HL-60 (cell line): ENCODE data around the gene RNF151.

Experiments
- DNase-seq, 2 experiments: peaks; one replicate each; pipeline ENCODE4 v3.0.0-alpha.2; 2010 to 2020; ENCODE audit warnings: low read depth in 1 of 2, low spot score in 1 of 2
- H3K27ac ChIP-seq: fragments of 250-450 bp; sonication (Bioruptor Pico); replicated peaks from 2 replicates; pipeline ENCODE4 v1.5.1; 2020; ENCODE audit warnings: mild to moderate bottlenecking, moderate library complexity
- H3K27me3 ChIP-seq: fragments of 250-450 bp; sonication (Bioruptor Pico); 2 replicates; pipeline ENCODE4 v1.5.1; 2021; ENCODE audit warnings: mild to moderate bottlenecking, moderate library complexity; ENCODE audit not compliant: insufficient read depth, poor library complexity, severe bottlenecking
- H3K4me3 ChIP-seq: replicated peaks from 2 replicates; pipeline ENCODE4 v1.5.1; 2011; ENCODE audit warnings: mild to moderate bottlenecking, control low read depth, low read length; ENCODE audit not compliant: insufficient read depth
- CTCF ChIP-seq: IDR thresholded peaks from one replicate; pipeline ENCODE4 v1.5.1; 2011; ENCODE audit warnings: low read length, control low read depth, inconsistent platforms; ENCODE audit not compliant: insufficient read depth
- GABPA ChIP-seq: IDR thresholded peaks from 2 replicates; pipeline ENCODE4 v1.6.1; 2012; ENCODE audit warnings: low read depth
- POLR2AphosphoS5 ChIP-seq: IDR thresholded peaks from 2 replicates; pipeline ENCODE4 v1.6.1; 2012; ENCODE audit warnings: low read depth
- SPI1 ChIP-seq: IDR thresholded peaks from 2 replicates; pipeline ENCODE4 v1.6.1; 2012; ENCODE audit warnings: low read depth, mild to moderate bottlenecking, borderline replicate concordance
- TF ChIP-seq, protein P1 (sequence below): IDR thresholded peaks from 2 replicates; pipeline ENCODE4 v1.6.1; 2012; ENCODE audit warnings: low read depth; ENCODE audit not compliant: insufficient replicate concordance

RNF151 gene

DNA sequence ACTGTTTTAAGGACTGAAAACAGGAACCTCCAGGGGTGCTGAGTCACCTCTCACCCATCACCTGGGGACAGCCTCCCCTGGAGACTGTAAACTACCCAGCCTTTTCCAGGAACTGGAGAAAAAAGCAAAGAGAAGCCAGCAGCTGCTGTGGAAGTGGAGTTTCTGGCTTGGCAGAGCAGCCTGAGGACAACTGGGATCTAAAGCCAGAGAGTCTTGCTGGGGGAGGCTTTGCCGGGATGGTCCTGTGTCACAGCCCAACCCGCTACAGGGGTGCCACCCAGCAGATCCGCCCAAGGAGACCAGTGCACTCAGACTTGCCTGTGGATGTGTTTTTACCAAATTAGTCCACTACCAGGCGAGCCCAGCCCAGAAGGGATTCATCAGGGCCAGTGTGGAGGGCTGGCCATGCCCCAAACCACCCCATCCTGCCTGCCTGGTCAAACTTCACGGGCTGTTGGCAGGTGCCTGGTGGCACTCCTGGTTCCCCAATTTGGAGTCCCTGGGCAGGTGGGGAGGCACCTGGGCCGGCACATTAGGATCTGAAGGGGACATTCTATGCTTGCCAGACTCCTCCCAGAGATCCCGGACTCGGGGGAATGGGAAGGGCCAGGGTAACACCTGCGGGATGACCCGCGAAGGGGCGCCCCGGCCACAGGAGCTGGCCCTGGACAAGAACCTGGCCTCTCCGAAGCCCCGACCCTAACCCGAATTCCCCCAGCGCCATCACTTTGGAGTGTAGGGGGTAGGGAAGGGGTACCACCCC lies 24.4 kb upstream of the RNF151 start:
- TF ChIP-seq CTCF (no peak), GABPA (no peak), POLR2AphosphoS5 (peak; percentile 54; the same call in 1 of the 2 replicates), SPI1 (peak; percentile 77)
- TF ChIP-seq, protein P1, sequence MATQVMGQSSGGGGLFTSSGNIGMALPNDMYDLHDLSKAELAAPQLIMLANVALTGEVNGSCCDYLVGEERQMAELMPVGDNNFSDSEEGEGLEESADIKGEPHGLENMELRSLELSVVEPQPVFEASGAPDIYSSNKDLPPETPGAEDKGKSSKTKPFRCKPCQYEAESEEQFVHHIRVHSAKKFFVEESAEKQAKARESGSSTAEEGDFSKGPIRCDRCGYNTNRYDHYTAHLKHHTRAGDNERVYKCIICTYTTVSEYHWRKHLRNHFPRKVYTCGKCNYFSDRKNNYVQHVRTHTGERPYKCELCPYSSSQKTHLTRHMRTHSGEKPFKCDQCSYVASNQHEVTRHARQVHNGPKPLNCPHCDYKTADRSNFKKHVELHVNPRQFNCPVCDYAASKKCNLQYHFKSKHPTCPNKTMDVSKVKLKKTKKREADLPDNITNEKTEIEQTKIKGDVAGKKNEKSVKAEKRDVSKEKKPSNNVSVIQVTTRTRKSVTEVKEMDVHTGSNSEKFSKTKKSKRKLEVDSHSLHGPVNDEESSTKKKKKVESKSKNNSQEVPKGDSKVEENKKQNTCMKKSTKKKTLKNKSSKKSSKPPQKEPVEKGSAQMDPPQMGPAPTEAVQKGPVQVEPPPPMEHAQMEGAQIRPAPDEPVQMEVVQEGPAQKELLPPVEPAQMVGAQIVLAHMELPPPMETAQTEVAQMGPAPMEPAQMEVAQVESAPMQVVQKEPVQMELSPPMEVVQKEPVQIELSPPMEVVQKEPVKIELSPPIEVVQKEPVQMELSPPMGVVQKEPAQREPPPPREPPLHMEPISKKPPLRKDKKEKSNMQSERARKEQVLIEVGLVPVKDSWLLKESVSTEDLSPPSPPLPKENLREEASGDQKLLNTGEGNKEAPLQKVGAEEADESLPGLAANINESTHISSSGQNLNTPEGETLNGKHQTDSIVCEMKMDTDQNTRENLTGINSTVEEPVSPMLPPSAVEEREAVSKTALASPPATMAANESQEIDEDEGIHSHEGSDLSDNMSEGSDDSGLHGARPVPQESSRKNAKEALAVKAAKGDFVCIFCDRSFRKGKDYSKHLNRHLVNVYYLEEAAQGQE = no peak
- peak; percentile 84 to 97 for DNase-seq
- Histone ChIP-seq H3K27ac (peak overlapping the region; percentile 85), H3K4me3 (peak overlapping the region; percentile 98), H3K27me3 (no peaks in the 10 kb centered on the region)

DNA sequence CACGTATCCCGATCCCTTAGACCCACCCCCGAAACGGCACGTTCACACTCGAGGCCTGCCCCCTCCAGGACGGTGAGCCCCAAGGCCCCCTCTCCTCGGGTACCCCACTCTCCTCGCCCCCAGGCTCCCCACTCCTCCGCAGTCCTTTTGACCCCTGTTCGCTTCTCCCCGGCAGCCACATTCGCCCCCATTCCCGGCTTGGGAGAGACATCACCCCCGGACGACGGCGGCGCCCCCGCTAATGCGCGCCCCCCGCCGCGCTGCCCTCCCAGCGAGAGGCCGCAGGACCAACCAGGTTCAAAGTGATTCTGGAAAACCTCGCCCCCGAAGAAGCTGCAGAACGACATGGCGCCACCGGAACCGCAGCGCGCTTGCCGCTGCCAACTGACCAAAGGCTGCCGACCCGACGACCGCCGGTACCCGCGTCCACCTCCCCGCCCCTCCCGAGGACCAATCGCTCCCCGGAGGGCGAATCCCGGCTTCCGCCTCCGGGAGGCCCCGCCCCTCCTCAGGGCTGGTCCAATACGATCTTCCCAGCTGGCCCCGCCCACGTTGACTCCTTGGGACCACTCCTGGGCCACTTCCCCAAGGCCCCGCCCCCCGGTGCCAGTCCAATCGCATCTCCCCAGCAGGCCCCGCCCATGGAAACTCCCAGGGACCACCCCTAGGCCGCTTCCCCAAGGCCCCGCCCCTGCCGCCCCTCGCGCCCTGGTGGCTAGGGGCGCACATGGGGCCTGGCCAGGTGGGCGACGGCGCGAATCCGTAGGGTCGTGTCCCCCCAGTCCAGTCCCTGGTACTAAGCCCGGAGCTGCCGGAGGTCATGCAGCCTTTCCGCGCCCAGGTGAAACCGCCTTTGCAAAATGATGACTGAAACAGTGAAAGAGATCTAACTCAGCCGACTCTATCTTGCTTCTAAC lies 23.6 kb upstream of the RNF151 start, which contains the start of gene MSRB1:
Gene MSRB1 (minus strand): TSS at position 390 of the 917 bp plus-strand sequence. CDS start 43 bp downstream, at position 347.
- Histone ChIP-seq H3K4me3 (peak within 1 kb of the TSS; percentile 98), H3K27ac (peak within 1 kb of the TSS; percentile 85), H3K27me3 (no peaks in the 10 kb centered on the region)
- DNase-seq = peak; percentile 95 to 100
- TF ChIP-seq, protein P1 = no peak
- TF ChIP-seq SPI1 (peak; percentile 64; the same call in 1 of the 2 replicates), POLR2AphosphoS5 (peak; percentile 59; the same call in 1 of the 2 replicates)

GRCh38 chr16:1944612-1945199 lies 21.9 kb upstream of the RNF151 start:
- DNase-seq = no peak
- H3K27ac ChIP-seq = no peak overlapping the region
- H3K4me3 ChIP-seq = no peak overlapping the region
- H3K27me3 ChIP-seq = no peaks in the 10 kb centered on the region
- no peak for TF ChIP-seq POLR2AphosphoS5

GRCh38 chr16:1945559-1946391 lies 20.9 kb upstream of the RNF151 start:
- no peak for DNase-seq
- Histone ChIP-seq H3K27me3 (no peaks in the 10 kb centered on the region), H3K27ac (no peak overlapping the region), H3K4me3 (no peak overlapping the region)
- TF ChIP-seq CTCF (no peak), GABPA (no peak), POLR2AphosphoS5 (no peak)
- TF ChIP-seq, protein P1 = no peak
